Vagina (tissue), 2 donors: Measurements from ENCODE around the gene CCDC186. TPM values are rescaled to one million over a fixed set of nuclear protein-coding genes. Genes with fewer than 3 reads are reported as not detected.
"Not testable (repeated sequence)": the region's sequence is repeated elsewhere in the genome, so short reads cannot be mapped to it uniquely, and the experiment has no call there.

Source experiments
- DNase-seq, 2 donors: peaks; one replicate each; pipeline ENCODE4 v3.0.0-alpha.2; 2017; ENCODE audit errors: extremely low spot score in 2 of 2
- H3K27ac ChIP-seq: fragments of 200-600 bp; sonication (generic); one replicate; pipeline ENCODE4 v1.5.1; 2019
- H3K27me3 ChIP-seq: fragments of 200-600 bp; sonication (generic); one replicate; pipeline ENCODE4 v1.5.1; 2019
- H3K36me3 ChIP-seq, 2 donors: fragments of 200-600 bp; sonication (generic); one replicate each; pipeline ENCODE4 v1.5.1; 2017 to 2019
- H3K4me1 ChIP-seq: fragments of 200-600 bp; sonication (generic); one replicate; pipeline ENCODE4 v1.5.1; 2019
- H3K4me3 ChIP-seq, 2 donors: fragments of 200-600 bp; sonication (generic); 1 replicate in 1 of 2; 2 replicates in 1 of 2; pipeline ENCODE4 v1.5.1; 2016 to 2019
- H3K9me3 ChIP-seq: fragments of 200-600 bp; sonication (generic); one replicate; pipeline ENCODE4 v1.5.1; 2019
- CTCF ChIP-seq, 3 experiments: fragments of 450-650 bp in 2 of 3; fragments of 200-600 bp in 1 of 3; sonication (generic) in 1 of 3; IDR thresholded peaks; one replicate each; pipeline ENCODE4 v1.5.1; 2017 to 2019; ENCODE audit warnings: antibody characterized with exemption in 3 of 3, mild to moderate bottlenecking in 2 of 3, moderate library complexity in 2 of 3
- POLR2A ChIP-seq, 2 donors: fragments of 450-650 bp; IDR thresholded peaks; one replicate each; pipeline ENCODE4 v1.6.1; 2017; ENCODE audit warnings: antibody characterized with exemption in 2 of 2, mild to moderate bottlenecking in 2 of 2, moderate library complexity in 2 of 2
- POLR2AphosphoS5 ChIP-seq, 2 donors: sonication (generic); formaldehyde crosslinking; IDR thresholded peaks; one replicate each; pipeline ENCODE4 v1.9.0; 2017; ENCODE audit warnings: antibody characterized with exemption in 2 of 2, mild to moderate bottlenecking in 2 of 2, low read depth in 1 of 2; ENCODE audit not compliant: insufficient read depth in 1 of 2
- intact Hi-C: fragments of 100-400 bp; cut with DNase I; formaldehyde crosslinking; loops from one replicate; pipeline ENCODE4 v1.15.1; 2023
- total RNA-seq: library from RNA; depleted of rRNA; stranded (reverse); fragments of >200 nt; gene quantifications from one replicate; pipeline ENCODE4 v1.2.3, GENCODE V29; 2016

CCDC186 gene
- total RNA-seq, 1 donor from 2014 or later: 25.5 TPM

- intact Hi-C loops: no loop called here
- no peak for DNase-seq
- Histone ChIP-seq H3K4me3 (no peak overlapping the region), H3K27ac (no peak overlapping the region), H3K27me3 (no peaks in the 10 kb centered on the region), H3K36me3 (peaks cover 0 to 7% of the 10 kb centered on the region in 2 donors), H3K4me1 (peaks cover 17% of the 10 kb centered on the region), H3K9me3 (no peaks in the 10 kb centered on the region)
- no peak for TF ChIP-seq POLR2AphosphoS5 (IDR thresholded peaks at IDR 0.05; ENCODE audit: insufficient read depth in 1 of 2, low read depth in 1 of 2)
- TF ChIP-seq CTCF (IDR thresholded peaks at IDR 0.05): no peak
- TF ChIP-seq POLR2A (IDR thresholded peaks at IDR 0.05): no peak
Measured at GRCh38 chr10:114163062-114163461, 10.9 kb downstream of the CCDC186 start.

- Histone ChIP-seq H3K9me3 (no peaks in the 10 kb centered on the region), H3K4me1 (no peaks in the 10 kb centered on the region), H3K4me3 (no peak overlapping the region), H3K27ac (no peak overlapping the region), H3K36me3 (peaks cover 0 to 24% of the 10 kb centered on the region in 2 donors), H3K27me3 (no peaks in the 10 kb centered on the region)
- no peak for TF ChIP-seq CTCF (IDR thresholded peaks at IDR 0.05)
- TF ChIP-seq POLR2AphosphoS5 (IDR thresholded peaks at IDR 0.05; ENCODE audit: insufficient read depth in 1 of 2, low read depth in 1 of 2): no peak
- no peak for TF ChIP-seq POLR2A (IDR thresholded peaks at IDR 0.05)
- intact Hi-C loops: no loop called here
- no peak for DNase-seq
Measured at GRCh38 chr10:114157912-114158311, 16.1 kb downstream of the CCDC186 start.

GRCh38 chr10:114151892-114152291 is 22.1 kb downstream of the CCDC186 start:
- intact Hi-C loops: no loop called here
- H3K4me3 ChIP-seq: no peak overlapping the region
- H3K9me3 ChIP-seq: no peaks in the 10 kb centered on the region
- no peaks in the 10 kb centered on the region for H3K4me1 ChIP-seq
- no peak overlapping the region for H3K27ac ChIP-seq
- no peak for DNase-seq
- peaks cover 2 to 34% of the 10 kb centered on the region in 2 donors for H3K36me3 ChIP-seq
- no peaks in the 10 kb centered on the region for H3K27me3 ChIP-seq
- TF ChIP-seq POLR2AphosphoS5 (IDR thresholded peaks at IDR 0.05; ENCODE audit: insufficient read depth in 1 of 2, low read depth in 1 of 2) (no peak), POLR2A (IDR thresholded peaks at IDR 0.05) (no peak), CTCF (IDR thresholded peaks at IDR 0.05) (no peak)

- H3K4me3 ChIP-seq: no peak overlapping the region
- intact Hi-C loops: no loop called here
- DNase-seq: no peak
- no peaks in the 10 kb centered on the region for H3K9me3 ChIP-seq
- H3K36me3 ChIP-seq: peaks cover 2 to 32% of the 10 kb centered on the region in 2 donors
- TF ChIP-seq POLR2A (IDR thresholded peaks at IDR 0.05) (no peak), CTCF (IDR thresholded peaks at IDR 0.05) (no peak), POLR2AphosphoS5 (IDR thresholded peaks at IDR 0.05; ENCODE audit: insufficient read depth in 1 of 2, low read depth in 1 of 2) (no peak)
- no peak overlapping the region for H3K27ac ChIP-seq
- no peaks in the 10 kb centered on the region for H3K27me3 ChIP-seq
- H3K4me1 ChIP-seq: no peaks in the 10 kb centered on the region
Measured at GRCh38 chr10:114151486-114151885, 22.5 kb downstream of the CCDC186 start.

GRCh38 chr10:114149476-114149875 is 24.5 kb downstream of the CCDC186 start:
- H3K27me3 ChIP-seq, H3K4me3 ChIP-seq, H3K27ac ChIP-seq, H3K4me1 ChIP-seq, DNase-seq, intact Hi-C loops, H3K9me3 ChIP-seq: not testable (repeated sequence)
- peaks cover 2 to 25% of the 10 kb centered on the region in 2 donors for H3K36me3 ChIP-seq

GRCh38 chr10:114143160-114143559 is 30.8 kb downstream of the CCDC186 start:
- TF ChIP-seq CTCF (IDR thresholded peaks at IDR 0.05) (no peak), POLR2A (IDR thresholded peaks at IDR 0.05) (no peak), POLR2AphosphoS5 (IDR thresholded peaks at IDR 0.05; ENCODE audit: insufficient read depth in 1 of 2, low read depth in 1 of 2) (no peak)
- intact Hi-C loops: no loop called here
- Histone ChIP-seq H3K36me3 (peaks cover 0 to 22% of the 10 kb centered on the region in 2 donors), H3K4me3 (no peak overlapping the region), H3K4me1 (no peaks in the 10 kb centered on the region), H3K27ac (no peak overlapping the region), H3K9me3 (no peaks in the 10 kb centered on the region), H3K27me3 (no peaks in the 10 kb centered on the region)
- no peak for DNase-seq
